ENCODE data around the gene FAM111B.
A peak's percentile ranks its signal among the peaks of the same experiment; 100 is the strongest.
"Not testable (repeated sequence)": the region's sequence is repeated elsewhere in the genome, so short reads cannot be mapped to it uniquely, and the experiment has no call there.

The FAM111B gene

DNA sequence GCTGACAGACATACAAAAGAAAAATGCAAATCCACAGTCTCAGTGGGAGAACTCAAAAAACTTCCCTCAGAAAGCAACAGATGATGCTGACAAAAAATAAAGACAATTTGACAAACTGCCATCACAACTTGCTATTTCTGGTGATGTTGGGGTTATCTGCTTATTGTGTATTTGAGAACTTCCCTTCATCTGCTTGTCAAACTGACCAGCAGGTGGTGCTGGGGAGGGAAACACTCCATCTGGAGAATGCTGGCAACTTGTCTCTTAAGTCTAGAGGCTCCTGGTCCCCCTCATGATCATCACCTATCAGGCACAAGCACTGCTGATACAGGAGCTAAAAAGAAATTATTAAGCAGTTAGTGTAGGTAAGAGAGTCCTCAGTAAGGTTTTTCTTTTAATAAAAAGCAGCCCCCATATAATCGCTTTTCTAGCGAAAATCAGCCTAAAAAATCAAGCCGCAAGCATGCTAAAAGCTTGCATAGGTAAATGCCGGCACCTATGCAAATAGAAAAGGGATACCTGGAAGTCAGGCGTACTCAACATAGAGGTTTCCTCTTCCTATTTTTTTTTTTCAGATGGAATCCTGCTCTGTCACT lies 9.8 kb upstream of the FAM111B start:
- in situ Hi-C loops (cut with MboI; ENCODE audit: low sequenced_read_pairs, unreplicated experiment): no loop called here
- DNase-seq (ENCODE audit: low spot score): peak; percentile 14
- peak; percentile 53 for TF ChIP-seq CTCF (IDR thresholded peaks at IDR 0.05; ENCODE audit: borderline replicate concordance, control extremely low read depth, extremely low read depth, insufficient read depth, missing control alignments)

- in situ Hi-C loops (cut with MboI; ENCODE audit: low sequenced_read_pairs, unreplicated experiment); DNase-seq (ENCODE audit: low spot score): not testable (repeated sequence)
Measured at GRCh38 chr11:59097938-59098337, 9.1 kb upstream of the FAM111B start.

DNA sequence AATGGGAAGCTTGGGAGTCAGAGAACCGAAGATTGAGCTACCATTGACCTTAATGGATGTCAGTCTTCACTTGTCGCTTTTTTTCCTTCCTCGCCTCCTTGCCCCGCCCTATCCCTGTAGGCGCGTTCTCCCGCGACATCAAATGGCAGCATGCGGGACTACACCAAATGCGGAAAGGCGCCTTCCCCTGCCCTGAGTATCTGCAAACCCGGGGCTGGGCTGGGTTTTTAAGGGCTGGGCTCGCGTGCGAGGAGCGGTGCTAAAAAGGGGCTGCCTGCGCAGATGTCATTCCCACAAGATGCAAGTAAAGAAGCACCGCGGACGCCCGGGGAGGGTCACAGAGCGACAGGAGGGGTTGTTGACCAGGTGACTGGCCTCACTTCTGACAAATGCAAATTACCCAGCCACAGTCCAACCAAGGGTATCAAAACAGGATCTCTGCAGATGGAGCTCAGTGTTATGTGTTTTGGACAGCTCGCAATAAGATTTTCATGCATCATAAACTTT lies 4.7 kb upstream of the FAM111B start:
- peak; percentile 73 for TF ChIP-seq CTCF (IDR thresholded peaks at IDR 0.05; ENCODE audit: borderline replicate concordance, control extremely low read depth, extremely low read depth, insufficient read depth, missing control alignments)
- peak; percentile 74 for DNase-seq (ENCODE audit: low spot score)
- in situ Hi-C loops (cut with MboI; ENCODE audit: low sequenced_read_pairs, unreplicated experiment): no loop called here

DNA sequence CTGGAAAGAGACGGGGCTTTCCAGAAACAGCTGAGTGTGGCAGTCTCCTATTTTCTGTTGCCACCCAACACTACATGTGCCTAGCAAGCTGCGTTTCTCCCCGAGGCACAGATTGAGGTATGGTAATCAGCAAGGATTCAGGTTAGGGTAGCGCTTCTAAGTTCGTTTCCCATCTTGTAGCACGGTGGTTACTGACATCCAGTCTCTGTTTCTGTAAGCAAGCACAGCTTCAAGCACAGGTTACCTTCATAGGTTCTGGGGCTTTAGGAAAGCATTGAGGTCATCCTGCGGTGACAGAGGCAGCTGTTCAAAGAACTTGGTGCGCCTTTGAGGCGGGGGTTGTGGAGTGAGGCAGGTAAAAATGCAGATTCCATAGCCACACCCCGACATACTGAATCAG lies 684 bp downstream of the FAM111B start:
- DNase-seq (ENCODE audit: low spot score); in situ Hi-C loops (cut with MboI; ENCODE audit: low sequenced_read_pairs, unreplicated experiment): not testable (repeated sequence)

DNA sequence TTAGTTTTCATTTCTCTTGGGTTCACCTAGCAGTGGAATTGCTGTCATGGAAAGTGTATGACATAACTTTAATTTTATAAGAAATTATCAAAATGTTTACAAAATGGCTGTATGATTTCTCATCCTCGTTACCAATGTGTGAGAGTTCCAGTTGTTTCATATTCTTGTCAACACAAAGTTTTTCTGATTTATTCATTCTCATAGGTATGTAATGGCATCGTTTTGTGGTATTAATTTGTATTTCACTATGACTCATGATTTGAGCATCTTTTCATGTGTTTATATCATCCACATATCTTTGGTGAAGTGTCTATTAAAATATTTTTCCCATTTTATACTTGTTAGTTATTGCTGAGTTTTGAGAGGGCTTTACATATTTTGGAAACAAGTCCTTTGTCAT lies 5.5 kb downstream of the FAM111B start:
- in situ Hi-C loops (cut with MboI; ENCODE audit: low sequenced_read_pairs, unreplicated experiment): no loop called here
- DNase-seq (ENCODE audit: low spot score): no peak

DNA sequence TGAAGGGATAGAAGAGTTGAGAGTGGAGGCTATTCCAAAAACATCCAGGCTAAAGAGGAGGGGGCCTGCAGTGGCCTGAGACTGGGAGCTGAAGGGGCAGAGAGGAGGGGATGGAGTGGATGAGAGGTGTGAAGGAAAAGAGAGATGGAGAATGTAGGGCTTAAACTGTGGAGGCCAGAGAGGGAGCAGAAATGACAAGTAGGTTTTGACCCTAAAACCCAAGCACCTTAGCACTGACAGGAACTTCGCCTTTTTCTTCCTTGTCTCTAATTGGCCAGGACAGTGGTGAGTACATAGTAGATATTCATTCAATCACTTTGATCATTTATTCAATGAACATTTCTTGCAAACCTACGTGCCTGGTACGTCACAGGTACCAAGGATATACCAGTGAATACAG lies 7.3 kb downstream of the FAM111B start:
- in situ Hi-C loops (cut with MboI; ENCODE audit: low sequenced_read_pairs, unreplicated experiment): no loop called here
- no peak for DNase-seq (ENCODE audit: low spot score)

More for the DNA sequence above, 5.5 kb downstream of the FAM111B start:
- TF ChIP-seq CTCF (IDR thresholded peaks at IDR 0.05; ENCODE audit: borderline replicate concordance, control extremely low read depth, extremely low read depth, insufficient read depth, missing control alignments): no peak

GRCh38 chr11:59115553-59115952 lies 8.5 kb downstream of the FAM111B start:
- in situ Hi-C loops (cut with MboI; ENCODE audit: low sequenced_read_pairs, unreplicated experiment): no loop called here
- no peak for TF ChIP-seq CTCF (IDR thresholded peaks at IDR 0.05; ENCODE audit: borderline replicate concordance, control extremely low read depth, extremely low read depth, insufficient read depth, missing control alignments)
- no peak for DNase-seq (ENCODE audit: low spot score)

More for the DNA sequence above, 7.3 kb downstream of the FAM111B start:
- no peak for TF ChIP-seq CTCF (IDR thresholded peaks at IDR 0.05; ENCODE audit: borderline replicate concordance, control extremely low read depth, extremely low read depth, insufficient read depth, missing control alignments)

DNA sequence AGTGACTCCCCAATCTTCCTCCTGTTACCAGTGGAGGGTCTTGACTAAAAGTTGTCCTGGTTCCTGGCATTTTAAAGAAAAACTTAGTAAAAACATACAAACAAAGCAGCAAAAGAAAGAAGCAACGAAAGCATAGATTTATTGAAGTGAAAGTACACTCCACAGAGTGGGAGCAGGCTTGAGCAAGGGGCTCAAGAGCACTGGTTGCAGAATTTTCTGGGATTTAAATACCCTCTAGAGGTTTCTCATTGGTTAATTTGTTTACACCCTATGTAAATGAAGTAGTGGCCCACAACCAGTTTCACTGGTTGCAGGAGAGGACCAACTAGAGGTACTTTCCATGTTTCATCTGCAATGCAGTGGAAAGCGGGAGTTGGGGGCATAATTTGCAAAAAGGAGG lies 10.7 kb downstream of the FAM111B start:
- in situ Hi-C loops (cut with MboI; ENCODE audit: low sequenced_read_pairs, unreplicated experiment): no loop called here
- no peak for TF ChIP-seq CTCF (IDR thresholded peaks at IDR 0.05; ENCODE audit: borderline replicate concordance, control extremely low read depth, extremely low read depth, insufficient read depth, missing control alignments)
- no peak for DNase-seq (ENCODE audit: low spot score)
